Astrocyte (in vitro differentiated cells and primary cell): Measurements from ENCODE around the gene LOXHD1. TPM values are rescaled to one million over a fixed set of nuclear protein-coding genes. Genes with fewer than 3 reads are reported as not detected.
A peak's percentile ranks its signal among the peaks of the same experiment; 100 is the strongest.

Experiments
- DNase-seq: peaks from one replicate; pipeline ENCODE4 v3.0.0-alpha.2; 2010; ENCODE audit warnings: low read depth
- FAIRE-seq: peaks from 2 replicates; lab custom pipeline; 2011; peaks lifted over from hg19 to GRCh38; lab: Jason Lieb, UNC
- H2AFZ ChIP-seq: 2 replicates; pipeline ENCODE4 v1.6.0; 2012; ENCODE audit warnings: low read depth, low read length, inconsistent platforms
- H3K27ac ChIP-seq: 2 replicates; pipeline ENCODE4 v1.5.1; 2011; ENCODE audit warnings: low read depth, low read length, inconsistent platforms
- H3K27me3 ChIP-seq: 2 replicates; pipeline ENCODE4 v1.6.0; 2011; ENCODE audit warnings: low read length, inconsistent platforms; ENCODE audit not compliant: insufficient read depth
- H3K36me3 ChIP-seq: 2 replicates; pipeline ENCODE4 v1.5.1; 2011; ENCODE audit warnings: low read length, inconsistent platforms; ENCODE audit not compliant: insufficient read depth
- H3K4me1 ChIP-seq: 2 replicates; pipeline ENCODE4 v1.5.1; 2011; ENCODE audit warnings: low read length, inconsistent platforms; ENCODE audit not compliant: insufficient read depth
- H3K4me2 ChIP-seq: 2 replicates; pipeline ENCODE4 v1.6.0; 2012; ENCODE audit warnings: low read length, inconsistent platforms
- H3K4me3 ChIP-seq: 2 replicates; pipeline ENCODE4 v1.5.1; 2011; ENCODE audit warnings: low read depth, mild to moderate bottlenecking, low read length, inconsistent platforms; ENCODE audit not compliant: insufficient read depth
- H3K79me2 ChIP-seq: 2 replicates; pipeline ENCODE4 v1.6.0; 2012; ENCODE audit warnings: mild to moderate bottlenecking, low read length, inconsistent platforms; ENCODE audit not compliant: insufficient read depth
- H3K9ac ChIP-seq: 2 replicates; pipeline ENCODE4 v1.6.0; 2012; ENCODE audit warnings: mild to moderate bottlenecking, low read length, inconsistent platforms
- H3K9me3 ChIP-seq: 2 replicates; pipeline ENCODE4 v1.5.1; 2012; ENCODE audit warnings: low read depth, mild to moderate bottlenecking, low read length, inconsistent platforms; ENCODE audit not compliant: insufficient read depth
- H4K20me1 ChIP-seq: 2 replicates; pipeline ENCODE4 v1.6.0; 2012; ENCODE audit warnings: low read length, inconsistent platforms; ENCODE audit not compliant: insufficient read depth
- H3K27ac Mint-ChIP-seq: one replicate; pipeline ENCODE4 v1.8.0; 2021; ENCODE audit warnings: mild to moderate bottlenecking, mixed read lengths; ENCODE audit not compliant: unreplicated experiment
- H3K27me3 Mint-ChIP-seq: one replicate; pipeline ENCODE4 v1.8.0; 2021; ENCODE audit warnings: low read depth, mixed read lengths; ENCODE audit not compliant: unreplicated experiment
- H3K36me3 Mint-ChIP-seq: one replicate; pipeline ENCODE4 v1.8.0; 2021; ENCODE audit warnings: low read depth, mixed read lengths; ENCODE audit not compliant: unreplicated experiment
- H3K4me1 Mint-ChIP-seq: one replicate; pipeline ENCODE4 v1.8.0; 2021; ENCODE audit warnings: low read depth, mixed read lengths; ENCODE audit not compliant: unreplicated experiment
- H3K4me3 Mint-ChIP-seq: one replicate; pipeline ENCODE4 v1.8.0; 2021; ENCODE audit warnings: mild to moderate bottlenecking, moderate library complexity, mixed read lengths; ENCODE audit not compliant: unreplicated experiment
- H3K9me3 Mint-ChIP-seq: one replicate; pipeline ENCODE4 v1.8.0; 2021; ENCODE audit warnings: mild to moderate bottlenecking, mixed read lengths; ENCODE audit not compliant: unreplicated experiment
- CTCF ChIP-seq: IDR thresholded peaks from 2 replicates; pipeline ENCODE4 v1.5.1; 2011; ENCODE audit warnings: low read depth, mild to moderate bottlenecking, inconsistent platforms, low read length, moderate library complexity; ENCODE audit not compliant: insufficient read depth
- EZH2 ChIP-seq: IDR thresholded peaks from 2 replicates; pipeline ENCODE4 v1.6.1; 2012; ENCODE audit warnings: mild to moderate bottlenecking, low read length, inconsistent platforms; ENCODE audit not compliant: insufficient read depth
- total RNA-seq: library from RNA; stranded (reverse); gene quantifications from 2 replicates; pipeline ENCODE4 v1.2.1, GENCODE V29; 2021

Gene LOXHD1
- total RNA-seq, 1 donor from 2014 or later = not detected

GRCh38 chr18:46677611-46678010 lies 20.6 kb upstream of the LOXHD1 start:
- no peak overlapping the region for H3K27ac Mint-ChIP-seq
- H3K27ac ChIP-seq = no peak overlapping the region
- H3K4me1 ChIP-seq = peaks cover 13% of the 10 kb centered on the region
- FAIRE-seq (no peak), DNase-seq (no peak)
- no peak overlapping the region for H3K4me3 Mint-ChIP-seq
- H3K9me3 Mint-ChIP-seq = peaks cover 6% of the 10 kb centered on the region
- no peak overlapping the region for H3K4me2 ChIP-seq
- no peaks in the 10 kb centered on the region for H3K9me3 ChIP-seq
- H3K9ac ChIP-seq = no peak overlapping the region
- no peak overlapping the region for H2AFZ ChIP-seq
- H3K4me1 Mint-ChIP-seq = no peaks in the 10 kb centered on the region
- H3K4me3 ChIP-seq = no peak overlapping the region
- peaks cover 3% of the 10 kb centered on the region for H3K36me3 Mint-ChIP-seq
- H3K36me3 ChIP-seq = no peaks in the 10 kb centered on the region
- H3K79me2 ChIP-seq = no peaks in the 10 kb centered on the region
- peaks cover 44% of the 10 kb centered on the region for H3K27me3 Mint-ChIP-seq
- TF ChIP-seq CTCF (no peak), EZH2 (no peak)
- no peaks in the 10 kb centered on the region for H4K20me1 ChIP-seq
- H3K27me3 ChIP-seq = peaks cover 2% of the 10 kb centered on the region

- no peak for FAIRE-seq
- DNase-seq = peak; percentile 61
Observed at GRCh38 chr18:46676182-46676835, 19.3 kb upstream of the LOXHD1 start.

More at GRCh38 chr18:46676182-46676835, 19.3 kb upstream of the LOXHD1 start:
- Mint-ChIP-seq H3K4me1 (no peaks in the 10 kb centered on the region), H3K9me3 (peaks cover 6% of the 10 kb centered on the region), H3K27me3 (peaks cover 46% of the 10 kb centered on the region), H3K36me3 (peaks cover 3% of the 10 kb centered on the region), H3K4me3 (no peak overlapping the region), H3K27ac (no peak overlapping the region)
- TF ChIP-seq EZH2 = no peak
- no peak for TF ChIP-seq CTCF
- no peaks in the 10 kb centered on the region for H4K20me1 ChIP-seq
- H3K79me2 ChIP-seq = no peaks in the 10 kb centered on the region
- H3K4me2 ChIP-seq = peak overlapping the region; percentile 69
- H3K9ac ChIP-seq = no peak overlapping the region
- peak overlapping the region; percentile 18 for H3K27ac ChIP-seq
- H3K4me3 ChIP-seq = no peak overlapping the region
- peaks cover 2% of the 10 kb centered on the region for H3K27me3 ChIP-seq
- H3K4me1 ChIP-seq = peaks cover 13% of the 10 kb centered on the region
- no peaks in the 10 kb centered on the region for H3K36me3 ChIP-seq
- H3K9me3 ChIP-seq = no peaks in the 10 kb centered on the region
- peak overlapping the region; percentile 45 for H2AFZ ChIP-seq
